ENCODE data around the gene FOXL2. TPM values are rescaled to one million over a fixed set of nuclear protein-coding genes. Genes with fewer than 3 reads are reported as not detected.

Gene FOXL2
- total and polyA plus RNA-seq, 9 of the 15 experiments (the other 6 are each of a cell fraction or from before 2014, with no cell fraction given) = 0.27 to 22.1 (median 3.2) TPM

DNA sequence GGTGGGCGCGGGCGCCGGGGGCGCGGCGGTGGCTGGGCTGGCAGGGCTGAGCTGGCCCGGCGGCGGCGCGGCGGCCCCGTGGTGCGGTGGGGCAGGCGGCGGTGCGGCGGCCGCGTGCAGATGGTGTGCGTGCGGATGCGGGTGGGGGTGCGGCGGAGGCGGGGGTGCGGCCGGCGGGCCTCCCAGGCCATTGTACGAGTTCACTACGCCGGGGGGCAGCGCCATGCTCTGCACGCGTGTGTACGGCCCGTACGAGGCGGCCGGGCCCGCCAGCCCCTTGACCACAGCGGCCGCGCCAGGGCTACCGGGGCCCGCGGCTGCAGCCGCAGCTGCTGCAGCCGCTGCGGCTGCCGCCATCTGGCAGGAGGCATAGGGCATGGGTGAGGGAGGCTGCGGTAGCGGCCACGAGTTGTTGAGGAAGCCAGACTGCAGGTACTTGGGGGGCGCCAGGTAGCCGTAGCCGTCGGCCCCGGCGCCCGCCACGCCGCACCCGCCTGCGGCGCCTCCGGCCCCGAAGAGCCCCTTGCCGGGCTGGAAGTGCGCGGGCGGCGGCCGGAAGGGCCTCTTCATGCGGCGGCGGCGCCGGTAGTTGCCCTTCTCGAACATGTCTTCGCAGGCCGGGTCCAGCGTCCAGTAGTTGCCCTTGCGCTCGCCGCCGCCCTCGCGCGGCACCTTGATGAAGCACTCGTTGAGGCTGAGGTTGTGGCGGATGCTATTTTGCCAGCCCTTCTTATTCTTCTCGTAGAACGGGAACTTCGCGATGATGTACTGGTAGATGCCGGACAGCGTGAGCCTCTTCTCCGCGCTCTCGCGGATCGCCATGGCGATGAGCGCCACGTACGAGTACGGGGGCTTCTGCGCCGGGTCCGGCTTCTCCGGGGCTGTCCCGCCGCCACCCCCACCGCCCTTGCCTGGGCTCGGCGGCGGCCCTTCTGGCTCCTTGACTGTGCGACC is 951 bp downstream of the FOXL2 start (continued):
- TF ChIP-seq, protein P1, sequence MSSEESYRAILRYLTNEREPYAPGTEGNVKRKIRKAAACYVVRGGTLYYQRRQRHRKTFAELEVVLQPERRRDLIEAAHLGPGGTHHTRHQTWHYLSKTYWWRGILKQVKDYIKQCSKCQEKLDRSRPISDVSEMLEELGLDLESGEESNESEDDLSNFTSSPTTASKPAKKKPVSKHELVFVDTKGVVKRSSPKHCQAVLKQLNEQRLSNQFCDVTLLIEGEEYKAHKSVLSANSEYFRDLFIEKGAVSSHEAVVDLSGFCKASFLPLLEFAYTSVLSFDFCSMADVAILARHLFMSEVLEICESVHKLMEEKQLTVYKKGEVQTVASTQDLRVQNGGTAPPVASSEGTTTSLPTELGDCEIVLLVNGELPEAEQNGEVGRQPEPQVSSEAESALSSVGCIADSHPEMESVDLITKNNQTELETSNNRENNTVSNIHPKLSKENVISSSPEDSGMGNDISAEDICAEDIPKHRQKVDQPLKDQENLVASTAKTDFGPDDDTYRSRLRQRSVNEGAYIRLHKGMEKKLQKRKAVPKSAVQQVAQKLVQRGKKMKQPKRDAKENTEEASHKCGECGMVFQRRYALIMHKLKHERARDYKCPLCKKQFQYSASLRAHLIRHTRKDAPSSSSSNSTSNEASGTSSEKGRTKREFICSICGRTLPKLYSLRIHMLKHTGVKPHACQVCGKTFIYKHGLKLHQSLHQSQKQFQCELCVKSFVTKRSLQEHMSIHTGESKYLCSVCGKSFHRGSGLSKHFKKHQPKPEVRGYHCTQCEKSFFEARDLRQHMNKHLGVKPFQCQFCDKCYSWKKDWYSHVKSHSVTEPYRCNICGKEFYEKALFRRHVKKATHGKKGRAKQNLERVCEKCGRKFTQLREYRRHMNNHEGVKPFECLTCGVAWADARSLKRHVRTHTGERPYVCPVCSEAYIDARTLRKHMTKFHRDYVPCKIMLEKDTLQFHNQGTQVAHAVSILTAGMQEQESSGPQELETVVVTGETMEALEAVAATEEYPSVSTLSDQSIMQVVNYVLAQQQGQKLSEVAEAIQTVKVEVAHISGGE (CRISPR knock-in tag; IDR thresholded peaks at IDR 0.05) = no peak
- TF ChIP-seq RB1 (IDR thresholded peaks at IDR 0.05; ENCODE audit: low read depth) = no peak; the same call in 1 of the 2 replicates
- TF ChIP-seq, protein P2, sequence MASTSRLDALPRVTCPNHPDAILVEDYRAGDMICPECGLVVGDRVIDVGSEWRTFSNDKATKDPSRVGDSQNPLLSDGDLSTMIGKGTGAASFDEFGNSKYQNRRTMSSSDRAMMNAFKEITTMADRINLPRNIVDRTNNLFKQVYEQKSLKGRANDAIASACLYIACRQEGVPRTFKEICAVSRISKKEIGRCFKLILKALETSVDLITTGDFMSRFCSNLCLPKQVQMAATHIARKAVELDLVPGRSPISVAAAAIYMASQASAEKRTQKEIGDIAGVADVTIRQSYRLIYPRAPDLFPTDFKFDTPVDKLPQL (IDR thresholded peaks at IDR 0.05; ENCODE audit: extremely low read depth, insufficient read length) = no peak
- peak; percentile 26 for TF ChIP-seq TAF1 (IDR thresholded peaks at IDR 0.05; ENCODE audit: control insufficient read depth, extremely low read depth, insufficient read depth, low read length, severe bottlenecking)
- TF ChIP-seq, protein P3, sequence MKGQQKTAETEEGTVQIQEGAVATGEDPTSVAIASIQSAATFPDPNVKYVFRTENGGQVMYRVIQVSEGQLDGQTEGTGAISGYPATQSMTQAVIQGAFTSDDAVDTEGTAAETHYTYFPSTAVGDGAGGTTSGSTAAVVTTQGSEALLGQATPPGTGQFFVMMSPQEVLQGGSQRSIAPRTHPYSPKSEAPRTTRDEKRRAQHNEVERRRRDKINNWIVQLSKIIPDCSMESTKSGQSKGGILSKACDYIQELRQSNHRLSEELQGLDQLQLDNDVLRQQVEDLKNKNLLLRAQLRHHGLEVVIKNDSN (CRISPR knock-in tag; IDR thresholded peaks at IDR 0.05) = no peak
- TF ChIP-seq, protein P4, sequence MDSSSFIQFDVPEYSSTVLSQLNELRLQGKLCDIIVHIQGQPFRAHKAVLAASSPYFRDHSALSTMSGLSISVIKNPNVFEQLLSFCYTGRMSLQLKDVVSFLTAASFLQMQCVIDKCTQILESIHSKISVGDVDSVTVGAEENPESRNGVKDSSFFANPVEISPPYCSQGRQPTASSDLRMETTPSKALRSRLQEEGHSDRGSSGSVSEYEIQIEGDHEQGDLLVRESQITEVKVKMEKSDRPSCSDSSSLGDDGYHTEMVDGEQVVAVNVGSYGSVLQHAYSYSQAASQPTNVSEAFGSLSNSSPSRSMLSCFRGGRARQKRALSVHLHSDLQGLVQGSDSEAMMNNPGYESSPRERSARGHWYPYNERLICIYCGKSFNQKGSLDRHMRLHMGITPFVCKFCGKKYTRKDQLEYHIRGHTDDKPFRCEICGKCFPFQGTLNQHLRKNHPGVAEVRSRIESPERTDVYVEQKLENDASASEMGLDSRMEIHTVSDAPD (CRISPR knock-in tag; IDR thresholded peaks at IDR 0.05) = no peak
- TF ChIP-seq LARP7 (IDR thresholded peaks at IDR 0.05) = no peak
- peak; percentile 46; the same call in 1 of the 2 replicates for TF ChIP-seq GABPA (tag; conservative IDR thresholded peaks at IDR 0.05; ENCODE audit: low read depth)
- TF ChIP-seq TOE1 (IDR thresholded peaks at IDR 0.05; ENCODE audit: borderline replicate concordance) = no peak
- no peak for TF ChIP-seq TOE1 (CRISPR knock-in tag; IDR thresholded peaks at IDR 0.05; ENCODE audit: borderline replicate concordance, low read depth)
- TF ChIP-seq ZC3H11A (IDR thresholded peaks at IDR 0.05; ENCODE audit: low read depth, low read length) = no peak
- TF ChIP-seq ZNF766 (CRISPR knock-in tag; conservative IDR thresholded peaks at IDR 0.05) = no peak
- no peak for TF ChIP-seq IRF2 (CRISPR knock-in tag; IDR thresholded peaks at IDR 0.05)
- TF ChIP-seq, protein P5, sequence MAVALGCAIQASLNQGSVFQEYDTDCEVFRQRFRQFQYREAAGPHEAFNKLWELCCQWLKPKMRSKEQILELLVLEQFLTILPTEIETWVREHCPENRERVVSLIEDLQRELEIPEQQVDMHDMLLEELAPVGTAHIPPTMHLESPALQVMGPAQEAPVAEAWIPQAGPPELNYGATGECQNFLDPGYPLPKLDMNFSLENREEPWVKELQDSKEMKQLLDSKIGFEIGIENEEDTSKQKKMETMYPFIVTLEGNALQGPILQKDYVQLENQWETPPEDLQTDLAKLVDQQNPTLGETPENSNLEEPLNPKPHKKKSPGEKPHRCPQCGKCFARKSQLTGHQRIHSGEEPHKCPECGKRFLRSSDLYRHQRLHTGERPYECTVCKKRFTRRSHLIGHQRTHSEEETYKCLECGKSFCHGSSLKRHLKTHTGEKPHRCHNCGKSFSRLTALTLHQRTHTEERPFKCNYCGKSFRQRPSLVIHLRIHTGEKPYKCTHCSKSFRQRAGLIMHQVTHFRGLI (CRISPR knock-in tag; IDR thresholded peaks at IDR 0.05) = no peak
- no peak for TF ChIP-seq FOSL1 (tag; conservative IDR thresholded peaks at IDR 0.05)
- no peak for TF ChIP-seq ZNF695 (CRISPR knock-in tag; IDR thresholded peaks at IDR 0.05)
